Stimulated activated CD8-positive, alpha-beta memory T cell treated with anti-CD3 and anti-CD28 coated beads, Interleukin-4, amount 100 ng/mL, for 1 hour (primary cell): ENCODE results near the gene RTN4RL2.

Source experiments
- DNase-seq, 2 donors: peaks; one replicate each; pipeline ENCODE4 v3.0.0-alpha.2; 2020; ENCODE audit warnings: low read depth in 2 of 2, low spot score in 1 of 2

RTN4RL2 gene

DNA sequence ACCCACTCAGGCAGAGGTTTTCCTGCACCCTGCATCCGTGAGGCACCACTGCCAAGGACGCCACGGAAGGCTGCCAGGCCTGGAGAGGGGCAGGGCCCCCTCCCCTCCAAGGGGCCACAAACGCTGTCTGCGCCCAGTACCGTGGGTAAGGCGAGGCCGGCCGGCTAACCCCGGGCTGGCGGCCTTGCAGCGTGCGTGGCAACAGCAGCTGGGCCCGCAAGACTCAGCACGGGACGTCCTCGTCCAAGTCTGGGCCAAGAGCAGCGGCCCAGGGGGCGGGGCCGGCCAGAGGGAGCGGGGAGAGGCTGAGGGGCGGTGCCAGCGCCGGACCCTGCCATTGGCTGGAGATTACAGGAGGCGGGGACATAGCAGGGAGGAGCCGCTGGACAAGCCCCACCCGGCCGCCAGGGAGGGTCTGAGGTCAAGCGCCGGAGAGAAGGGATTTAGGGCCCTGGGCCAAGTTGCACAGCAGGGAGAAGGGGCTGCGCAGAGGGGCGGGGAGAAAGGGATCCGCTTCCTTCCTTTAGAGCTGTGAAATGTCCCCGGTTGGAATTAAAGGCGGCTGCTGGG lies 39.2 kb downstream of the RTN4RL2 start:
- DNase-seq: no peak

GRCh38 chr11:57499983-57500461 lies 39.7 kb downstream of the RTN4RL2 start:
- DNase-seq: no peak

DNA sequence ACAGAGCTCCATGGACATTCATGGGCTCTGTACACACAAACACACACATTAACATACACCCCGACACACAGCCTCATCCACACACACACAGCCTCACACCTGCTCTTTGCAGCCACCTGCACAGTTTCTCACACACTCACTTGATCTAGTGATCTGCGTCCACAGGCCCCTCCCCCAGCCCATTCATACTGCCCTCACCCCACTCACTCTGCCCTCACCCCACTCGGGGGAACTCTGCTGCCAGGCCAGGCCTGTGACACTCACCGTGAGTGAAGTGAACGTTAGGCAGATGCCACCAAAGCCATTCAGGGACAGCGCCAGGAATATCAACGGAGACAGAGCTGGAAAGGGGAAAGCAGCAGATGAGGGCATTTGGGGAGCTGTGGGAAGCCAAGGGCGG lies 40.2 kb downstream of the RTN4RL2 start:
- no peak for DNase-seq

DNA sequence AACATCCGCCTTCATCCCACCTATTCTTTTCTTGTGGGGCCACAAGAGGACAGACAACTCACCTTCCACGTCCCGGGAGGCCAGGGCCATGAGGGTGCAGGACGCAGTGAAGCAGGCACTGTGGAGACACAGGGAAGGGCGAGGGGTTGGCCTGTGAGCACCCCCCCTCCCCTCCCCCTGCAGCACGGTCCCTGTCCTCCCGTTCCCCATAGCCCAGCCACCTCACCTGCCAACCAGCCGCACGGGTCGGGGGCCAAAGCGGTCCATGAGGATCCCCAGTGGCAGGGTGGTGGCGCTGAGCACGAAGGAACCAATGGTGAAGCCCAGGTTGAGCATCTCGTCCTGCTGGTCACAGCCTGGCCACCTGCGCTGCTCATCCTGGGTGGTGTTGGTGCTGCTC lies 40.6 kb downstream of the RTN4RL2 start:
- DNase-seq: no peak

DNA sequence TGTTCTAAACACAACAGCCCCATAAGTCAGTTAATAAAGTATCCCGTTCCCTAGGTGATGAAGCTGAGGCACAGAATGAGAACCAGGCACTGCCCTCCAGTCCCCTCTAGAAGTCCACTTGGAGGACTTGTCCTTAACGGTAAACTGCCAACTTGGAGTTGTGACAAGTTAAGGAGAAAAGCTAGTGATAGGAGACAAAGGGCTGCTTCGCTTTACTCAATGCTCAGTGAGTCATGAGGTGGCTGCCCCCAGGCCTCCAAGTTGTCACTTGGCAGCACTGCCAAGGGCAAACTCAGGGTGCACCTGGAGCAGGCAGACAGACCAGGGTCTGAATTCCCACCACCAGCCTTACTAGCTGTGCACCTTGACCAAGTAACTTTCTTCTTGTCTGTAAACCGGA lies 41.6 kb downstream of the RTN4RL2 start:
- DNase-seq: no peak

DNA sequence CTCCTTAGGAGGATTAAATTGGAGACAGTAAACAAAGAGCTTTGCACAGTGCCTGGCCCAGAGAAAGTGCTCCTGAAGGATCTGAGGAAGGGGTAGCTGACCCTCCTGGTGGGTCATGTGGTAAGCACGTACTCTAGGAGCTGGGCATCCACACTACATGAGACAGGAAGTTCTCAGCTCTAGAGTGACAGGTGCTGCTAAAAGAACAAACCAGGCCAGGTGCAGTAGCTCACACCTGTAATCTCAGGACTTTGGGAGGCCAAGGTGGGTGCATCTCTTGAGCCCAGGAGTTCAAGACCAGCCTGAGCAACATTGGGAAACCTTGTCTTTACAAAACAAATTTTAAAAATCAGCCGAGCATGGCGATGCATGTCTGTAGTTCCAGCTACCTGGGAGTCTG lies 42.0 kb downstream of the RTN4RL2 start:
- no peak for DNase-seq

DNA sequence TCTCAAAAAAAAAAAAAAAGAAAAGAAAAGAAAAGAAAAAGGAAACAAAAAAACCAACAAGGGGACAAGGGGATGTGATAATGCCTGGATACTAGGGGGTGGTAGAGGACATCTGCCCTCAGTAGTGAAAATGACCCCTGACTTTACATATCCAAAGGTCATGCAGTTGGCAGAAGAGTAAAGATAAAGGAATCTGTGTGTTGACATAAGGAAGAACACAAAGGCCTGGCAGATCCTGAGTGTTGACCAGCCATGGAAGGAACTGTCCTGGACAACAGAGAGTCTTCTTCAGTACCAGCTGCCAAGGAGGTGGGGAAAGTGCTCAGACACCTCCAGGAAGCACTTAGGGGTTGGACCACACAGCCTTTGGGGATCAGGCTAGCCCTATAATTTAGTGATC lies 42.5 kb downstream of the RTN4RL2 start:
- DNase-seq: no peak

DNA sequence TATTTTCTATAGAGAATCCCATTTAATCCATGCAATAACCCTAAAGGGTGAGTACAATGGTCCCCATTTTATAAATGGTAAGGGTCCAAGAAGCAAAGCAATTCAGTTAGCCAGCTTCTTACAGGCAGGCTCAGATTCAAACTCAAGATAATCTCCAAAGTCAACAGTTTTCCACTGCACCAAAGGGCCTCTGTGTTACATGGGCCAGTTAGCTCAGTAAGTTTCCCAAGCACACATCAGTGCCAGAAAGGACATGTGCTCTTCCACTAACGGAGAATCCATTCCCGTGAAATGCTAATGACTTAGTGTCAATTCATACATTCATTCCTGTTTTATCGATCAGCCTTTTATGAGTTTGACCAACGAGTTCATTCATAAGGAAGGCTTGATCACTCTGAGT lies 44.2 kb downstream of the RTN4RL2 start:
- DNase-seq: no peak

DNA sequence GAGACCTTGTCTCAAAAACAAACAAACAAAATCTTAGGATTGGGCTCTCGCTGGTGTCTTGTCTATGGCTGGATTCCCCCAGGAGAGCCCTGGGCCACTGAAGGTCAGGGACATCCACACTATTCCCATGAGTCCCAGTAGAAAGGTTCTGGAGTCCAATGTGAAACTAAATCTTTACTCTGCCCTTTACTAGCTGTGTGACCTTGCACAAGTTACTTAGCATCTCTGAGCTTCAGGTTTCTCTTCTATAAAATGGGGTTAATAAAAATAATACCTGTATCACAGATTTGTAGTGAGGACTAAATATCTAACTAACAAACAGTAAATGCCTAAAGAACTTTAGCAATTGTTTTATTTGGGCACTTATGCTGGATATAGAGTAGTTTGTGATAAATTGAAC lies 46.2 kb downstream of the RTN4RL2 start:
- DNase-seq: no peak

DNA sequence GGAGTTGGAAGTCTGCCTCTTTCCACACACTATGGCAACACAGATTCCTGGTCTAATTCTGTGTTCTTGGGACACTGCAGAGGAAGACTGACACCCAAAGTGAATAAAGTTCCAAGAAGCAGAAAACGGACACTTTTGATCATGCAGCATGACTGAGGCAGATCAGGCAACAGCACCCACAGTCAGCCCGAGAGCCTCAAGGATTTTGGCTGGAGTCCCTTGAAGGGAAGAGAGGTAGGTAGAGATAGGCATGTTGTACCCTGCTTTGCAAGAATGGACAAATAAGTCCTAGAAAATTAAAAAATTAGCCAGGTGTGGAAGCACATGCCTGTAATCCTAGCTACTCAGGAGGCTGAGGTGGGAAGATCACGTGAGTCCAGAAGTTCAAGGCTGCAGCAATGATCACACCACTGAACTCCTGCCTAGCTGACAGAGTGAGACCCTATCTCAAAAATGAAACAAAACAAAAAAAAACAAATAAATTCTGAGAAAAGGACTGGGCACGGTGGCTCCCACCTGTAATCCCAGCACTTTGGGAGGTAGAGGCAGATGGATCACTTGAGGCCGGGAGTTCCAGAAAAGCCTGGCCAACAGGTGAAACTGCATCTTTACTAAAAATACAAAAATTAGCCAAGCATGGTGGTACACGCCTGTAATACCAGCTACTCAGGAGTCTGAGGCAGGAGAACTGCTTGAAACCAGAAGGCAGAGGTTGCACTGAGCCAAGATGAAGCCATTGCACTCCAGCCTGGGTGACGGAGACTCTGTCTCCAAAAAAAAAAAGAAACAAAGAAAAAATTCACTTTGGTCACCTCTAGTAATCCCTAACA lies 48.2 kb downstream of the RTN4RL2 start:
- DNase-seq: no peak

DNA sequence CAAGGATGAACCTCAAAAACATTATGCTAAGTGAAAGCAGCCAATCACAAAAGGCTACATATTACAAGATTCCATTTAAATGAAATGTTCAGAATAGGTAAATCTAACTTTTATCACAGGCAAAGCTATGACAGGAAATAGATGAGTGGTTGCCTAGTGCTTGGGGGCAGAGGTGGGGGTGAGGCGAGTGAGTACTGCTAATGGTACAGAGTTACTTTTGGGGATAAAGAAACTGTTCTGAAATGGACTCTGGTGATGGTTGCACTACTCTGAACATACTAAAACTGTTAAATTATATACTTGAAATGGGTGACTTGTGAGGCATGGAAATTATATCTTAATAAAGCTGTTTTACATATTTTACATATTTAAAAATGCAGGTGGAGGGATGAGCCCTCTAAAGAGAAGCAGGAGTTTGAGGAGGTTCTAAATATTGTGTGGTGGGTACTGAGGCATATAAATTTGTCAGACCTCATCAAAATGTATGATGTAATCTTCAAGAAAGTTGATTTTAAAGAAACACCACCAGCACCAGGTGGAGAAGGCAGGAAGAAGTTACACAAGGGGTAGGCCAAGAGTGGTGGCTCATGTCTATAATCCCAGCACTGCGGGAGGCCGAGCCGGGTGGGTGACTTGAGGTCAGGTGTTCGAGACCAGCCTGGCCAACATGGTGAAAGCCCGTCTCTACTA lies 51.6 kb downstream of the RTN4RL2 start:
- DNase-seq: no peak

DNA sequence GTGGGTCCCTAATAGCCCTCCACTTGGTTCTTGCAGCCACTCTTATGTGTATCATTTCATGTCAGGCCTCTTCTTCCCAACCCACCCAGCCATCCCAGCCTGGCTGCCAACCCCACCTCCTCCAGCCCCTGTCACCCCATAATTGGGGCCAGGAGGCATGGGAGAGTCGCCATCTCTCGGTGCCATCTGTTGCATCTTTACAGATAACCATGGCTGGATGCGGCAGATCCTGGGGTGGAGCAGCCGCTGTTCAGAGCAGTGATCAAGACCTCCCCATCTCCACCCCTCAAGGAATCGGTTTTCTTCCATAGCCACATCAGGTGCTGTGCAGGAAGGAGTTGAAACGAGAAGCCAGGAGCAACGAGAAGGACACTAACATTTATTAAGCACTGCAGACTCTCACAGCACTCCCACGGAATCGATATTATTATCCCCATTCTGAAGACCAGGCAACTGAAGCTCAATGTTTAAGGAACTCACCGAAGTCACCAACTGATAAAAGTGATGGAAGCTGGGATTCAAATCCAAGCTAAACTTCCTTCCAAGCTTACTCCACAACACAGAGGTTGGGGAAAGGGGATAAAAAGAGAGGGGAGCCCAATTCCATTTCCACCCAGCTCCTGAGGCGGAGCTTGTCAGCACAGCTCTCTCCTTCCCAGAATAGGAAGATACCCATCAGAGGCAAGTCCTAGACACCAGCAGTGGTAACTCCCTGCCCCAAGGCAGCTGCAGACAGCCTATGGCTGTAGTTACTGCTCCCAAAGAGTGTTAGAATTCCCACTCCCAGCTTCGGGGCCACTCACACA lies 52.5 kb downstream of the RTN4RL2 start:
- no peak for DNase-seq

- no peak for DNase-seq
Measured at GRCh38 chr11:57513452-57513795, 53.1 kb downstream of the RTN4RL2 start.

DNA sequence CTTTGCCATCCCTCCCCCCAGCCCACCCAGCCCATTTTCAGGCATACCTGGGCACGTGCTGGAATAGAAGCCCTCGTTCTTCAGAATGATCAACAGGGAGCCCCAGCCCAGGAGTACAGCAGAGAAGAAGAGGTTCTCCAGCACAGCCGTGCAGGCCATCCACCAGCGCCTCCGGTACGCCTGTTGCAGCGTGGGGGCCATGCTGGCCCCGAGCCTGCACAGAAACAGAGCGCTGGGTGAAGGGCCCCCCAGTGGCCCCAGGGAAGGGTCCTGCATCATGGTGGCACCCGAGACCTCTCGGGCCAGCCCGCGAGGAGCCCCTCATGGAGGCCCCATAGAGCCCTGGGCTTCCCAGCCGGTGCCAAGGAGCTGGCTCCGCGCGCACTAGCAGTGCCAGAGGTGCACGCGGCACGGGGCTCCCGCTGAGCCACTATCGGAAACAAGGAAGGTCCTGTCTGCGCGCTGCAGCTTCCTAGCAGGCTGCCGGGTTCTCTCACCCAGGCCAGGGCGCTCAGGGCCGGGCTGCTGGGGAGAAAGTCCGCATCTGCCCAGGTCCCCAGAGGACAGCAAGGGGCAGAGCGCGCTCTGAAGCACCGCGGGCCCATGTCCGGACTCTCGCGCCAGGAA lies 53.7 kb downstream of the RTN4RL2 start:
- DNase-seq: no peak

GRCh38 chr11:57514538-57515331 lies 54.4 kb downstream of the RTN4RL2 start:
- no peak for DNase-seq

GRCh38 chr11:57515332-57516060 lies 55.2 kb downstream of the RTN4RL2 start, which contains the start of gene SLC43A1:
Gene SLC43A1 (minus strand): TSS chr11:57515702. CDS start chr11:57514111, 1,591 bp downstream.
- DNase-seq: no peak

GRCh38 chr11:57516061-57516443 lies 55.7 kb downstream of the RTN4RL2 start:
- DNase-seq: no peak

- DNase-seq: no peak
Measured at GRCh38 chr11:57521116-57521515, 60.8 kb downstream of the RTN4RL2 start.

DNA sequence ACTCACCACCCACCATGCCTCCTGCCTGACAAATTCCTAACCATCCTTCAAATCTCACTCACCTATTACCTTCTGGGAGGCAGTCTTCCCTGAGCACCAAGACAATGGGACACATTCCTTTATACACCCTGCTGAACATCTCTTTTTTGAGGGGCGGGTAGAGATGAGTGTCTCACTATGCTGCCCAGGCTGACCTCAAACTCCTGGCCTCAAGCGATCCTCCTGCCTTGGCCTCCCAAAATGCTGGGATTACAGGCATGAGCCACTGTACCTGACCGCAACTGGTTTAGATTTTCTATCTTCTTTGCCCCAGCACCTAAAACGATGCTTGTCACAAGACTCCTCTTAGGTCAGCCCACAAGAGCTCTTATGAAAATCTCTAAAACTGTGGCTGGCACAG lies 63.1 kb downstream of the RTN4RL2 start:
- DNase-seq: no peak
